OCI-M2 (cell line): Measurements from ENCODE around the gene LYPD5.
"Not testable (repeated sequence)": the region's sequence is repeated elsewhere in the genome, so short reads cannot be mapped to it uniquely, and the experiment has no call there.

ENCODE experiments used
- DNase-seq: peaks from one replicate; lab custom pipeline; 2025; ENCODE audit not compliant: unreplicated experiment; lab: John Stamatoyannopoulos, UW

LYPD5 gene

DNA sequence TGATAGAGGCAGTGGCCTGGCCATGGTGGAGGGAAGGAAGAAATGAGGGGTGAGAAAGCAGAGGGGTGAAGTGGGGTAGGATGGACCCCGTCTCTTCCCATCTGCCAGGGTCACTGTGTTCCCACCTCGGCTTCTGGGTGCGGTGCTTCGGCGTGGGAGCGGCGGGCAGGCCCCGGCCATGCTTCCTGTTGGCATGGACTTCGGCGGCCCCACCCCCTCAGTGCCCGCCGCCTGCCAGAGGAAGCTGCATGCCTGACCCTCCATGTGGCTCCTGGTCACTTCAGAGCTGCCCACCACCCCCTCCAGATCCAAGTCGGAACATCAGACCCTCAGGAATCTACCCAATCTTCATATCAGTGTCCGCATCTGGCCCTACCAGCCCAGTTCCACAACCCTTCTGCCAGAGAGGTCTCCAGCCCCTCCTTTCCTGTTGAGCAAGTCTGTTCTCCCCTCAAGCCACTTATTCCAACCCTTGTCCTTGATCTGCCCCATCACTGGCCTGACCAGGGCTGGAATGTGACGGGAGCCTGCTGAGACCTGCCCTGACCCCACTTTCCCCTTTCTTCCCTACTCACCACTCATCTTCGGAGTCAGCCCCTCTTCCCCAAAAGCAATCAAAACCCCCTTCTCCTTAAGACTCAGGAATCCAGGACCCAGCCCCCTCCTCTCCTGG lies 23.0 kb downstream of the LYPD5 start:
- no peak for DNase-seq

DNA sequence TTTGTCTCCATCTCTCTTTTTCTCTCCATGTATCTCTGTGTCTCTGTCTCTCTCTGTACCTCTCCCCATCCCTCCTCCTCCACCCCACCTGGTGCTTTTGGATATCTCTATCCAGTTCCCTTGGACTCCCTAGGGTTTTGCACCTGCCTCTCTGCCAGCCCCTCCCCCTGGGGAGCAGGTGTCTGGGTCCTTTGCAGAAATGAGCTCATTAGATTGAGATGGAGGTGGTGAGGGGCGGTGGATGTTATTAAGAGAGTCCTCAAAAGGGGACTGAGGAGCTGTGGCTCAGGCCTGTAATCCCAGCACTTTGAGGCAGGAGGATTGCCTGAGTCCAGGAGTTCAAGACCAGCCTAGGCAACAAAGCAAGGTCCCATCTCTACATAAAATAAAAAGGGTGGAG lies 23.6 kb downstream of the LYPD5 start:
- no peak for DNase-seq

DNA sequence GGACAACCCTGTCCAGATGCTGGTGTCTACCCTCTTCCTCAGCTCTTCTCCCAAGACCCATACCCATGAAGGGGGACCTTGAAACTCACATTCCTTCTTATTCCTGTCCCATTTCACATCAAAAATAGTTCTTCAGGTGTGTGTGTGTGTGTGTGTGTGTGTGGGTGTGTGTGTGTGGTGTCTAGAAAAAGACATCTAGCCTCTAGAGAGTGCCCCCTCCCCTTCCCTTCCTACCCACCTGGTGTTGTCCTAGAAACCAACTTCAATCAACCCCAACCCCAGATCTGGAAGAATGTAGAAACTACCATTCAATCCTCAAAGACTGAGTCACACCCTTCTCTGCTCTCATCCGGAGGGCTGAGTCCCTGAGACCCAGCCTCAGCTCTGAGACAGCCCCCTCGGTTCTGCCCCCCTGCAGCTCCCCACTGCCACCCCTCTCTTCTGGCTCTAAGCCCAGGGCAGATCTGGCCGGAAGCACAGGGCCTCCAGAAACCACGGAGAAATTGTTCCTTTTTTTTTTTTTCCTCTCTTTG lies 25.0 kb downstream of the LYPD5 start:
- DNase-seq = peak; percentile 85

DNA sequence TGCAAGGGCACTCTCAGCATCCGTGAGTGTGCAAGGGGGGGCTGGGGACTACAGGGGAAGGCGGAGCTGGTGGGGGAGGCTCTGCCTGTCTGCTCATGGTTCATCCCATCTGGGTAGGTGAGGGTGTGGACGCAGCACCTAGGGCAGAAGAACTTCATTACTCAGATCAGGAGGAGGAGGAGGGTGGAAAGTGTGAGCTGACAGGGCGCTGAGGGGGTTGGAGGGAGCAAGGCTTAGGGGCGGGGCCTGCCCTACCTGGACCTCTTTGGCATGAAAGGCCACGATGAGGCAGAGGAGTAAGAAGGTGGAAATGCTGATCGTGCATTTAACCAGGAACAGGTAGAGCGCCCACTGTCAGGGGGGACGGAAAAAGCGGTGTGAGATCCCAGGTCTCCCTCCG lies 26.0 kb downstream of the LYPD5 start:
- no peak for DNase-seq

DNA sequence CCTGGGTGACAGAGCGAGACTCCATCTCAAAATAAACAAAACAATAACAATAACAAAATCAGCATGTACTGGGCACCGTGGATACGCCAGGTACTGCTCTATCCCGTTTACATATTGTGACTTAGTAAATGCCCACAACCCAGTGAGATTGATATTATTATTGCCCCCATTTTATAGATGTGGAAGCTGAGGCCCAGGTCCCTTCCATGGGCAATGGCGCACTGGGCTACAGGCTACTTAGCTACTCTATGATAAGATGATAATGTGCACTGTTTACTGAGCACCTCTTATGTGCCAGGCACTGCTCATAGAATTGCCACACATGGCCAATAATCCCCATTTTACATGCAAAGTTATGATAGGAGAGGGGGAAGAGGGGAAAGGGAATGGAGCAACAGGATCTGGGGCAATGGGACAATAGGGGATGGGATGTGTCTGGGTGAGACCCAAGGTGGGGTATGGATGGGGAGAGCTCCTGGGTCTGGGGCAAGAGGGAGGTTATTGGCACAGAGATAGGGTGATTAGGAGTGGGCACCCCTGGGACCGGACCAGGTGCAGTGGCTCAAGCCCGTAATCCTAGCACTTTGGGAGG lies 26.9 kb downstream of the LYPD5 start:
- DNase-seq = no peak

DNA sequence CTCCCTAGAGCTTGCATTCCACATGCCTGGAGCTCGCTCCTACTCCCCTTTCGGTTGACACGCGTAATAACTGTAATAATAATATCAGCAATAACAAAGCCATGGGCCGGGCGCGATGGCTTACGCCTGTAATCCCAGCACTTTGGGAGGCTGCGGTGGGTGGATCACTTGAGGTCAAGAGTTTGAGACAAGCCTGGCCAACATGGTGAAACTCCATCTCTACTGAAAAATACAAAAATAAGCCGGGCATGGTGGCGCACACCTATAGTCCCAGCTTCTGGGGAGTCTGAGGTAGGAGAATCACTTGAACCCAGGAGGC lies 27.3 kb downstream of the LYPD5 start:
- DNase-seq = not testable (repeated sequence)

DNA sequence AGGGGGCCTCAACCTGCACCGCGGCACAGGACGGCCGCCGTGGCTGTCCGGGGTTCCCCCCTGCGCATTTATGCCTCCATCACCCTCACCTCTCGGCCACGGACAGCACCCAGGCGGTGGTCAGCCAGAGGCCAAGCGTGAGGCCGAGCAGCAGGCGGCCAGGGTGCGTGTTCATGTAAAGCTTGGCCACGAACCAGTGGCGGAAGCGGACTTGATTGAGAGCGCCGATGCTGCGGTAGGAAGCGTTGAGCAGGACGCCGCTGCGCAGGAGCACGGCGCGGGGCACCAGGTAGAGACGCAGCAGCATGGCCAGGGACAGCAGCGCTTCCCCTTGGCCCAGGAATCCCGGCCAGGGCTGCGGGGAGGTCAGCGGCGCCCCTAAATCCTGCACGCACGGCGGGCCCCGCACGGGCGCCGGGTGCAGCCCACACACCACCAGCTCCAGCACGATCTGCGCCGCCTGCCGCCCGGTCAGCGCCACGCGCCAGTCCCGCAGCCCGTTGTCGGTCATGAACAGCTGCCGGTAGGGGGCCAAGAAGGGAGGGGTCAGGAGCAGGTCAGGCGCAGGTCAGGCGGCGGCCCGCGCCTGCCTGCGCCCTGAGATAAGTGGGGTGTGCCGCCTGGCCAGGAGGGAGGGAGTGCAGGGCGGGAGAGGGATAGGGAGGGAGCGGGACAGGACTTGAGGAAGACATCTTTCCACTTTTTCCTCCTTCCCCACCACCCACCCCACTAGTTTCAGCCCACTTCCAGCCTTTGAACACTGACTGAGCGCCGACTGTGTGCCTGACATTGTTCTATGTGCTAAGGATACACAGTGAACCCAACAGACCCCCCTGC lies 27.9 kb downstream of the LYPD5 start:
- peak; percentile 62 for DNase-seq

DNA sequence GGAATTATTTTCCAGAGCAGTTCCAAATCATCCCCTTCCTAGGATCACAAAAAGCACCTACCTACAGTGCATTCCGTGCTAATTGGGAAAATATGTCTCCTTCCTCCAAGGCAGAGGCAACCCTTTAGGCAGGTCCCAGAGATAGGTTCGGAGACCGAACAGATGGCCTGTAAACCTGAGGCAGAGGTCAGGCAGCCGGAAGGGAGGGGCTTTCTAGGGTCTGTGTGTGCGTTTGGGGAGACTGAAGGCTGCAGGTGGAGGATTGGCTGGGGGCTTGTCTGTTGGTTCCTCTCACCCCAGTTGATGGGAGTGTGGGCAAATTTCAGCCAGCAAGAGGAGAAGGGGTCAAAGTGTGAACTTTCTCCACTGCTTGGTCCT lies 28.5 kb downstream of the LYPD5 start:
- no peak for DNase-seq

DNA sequence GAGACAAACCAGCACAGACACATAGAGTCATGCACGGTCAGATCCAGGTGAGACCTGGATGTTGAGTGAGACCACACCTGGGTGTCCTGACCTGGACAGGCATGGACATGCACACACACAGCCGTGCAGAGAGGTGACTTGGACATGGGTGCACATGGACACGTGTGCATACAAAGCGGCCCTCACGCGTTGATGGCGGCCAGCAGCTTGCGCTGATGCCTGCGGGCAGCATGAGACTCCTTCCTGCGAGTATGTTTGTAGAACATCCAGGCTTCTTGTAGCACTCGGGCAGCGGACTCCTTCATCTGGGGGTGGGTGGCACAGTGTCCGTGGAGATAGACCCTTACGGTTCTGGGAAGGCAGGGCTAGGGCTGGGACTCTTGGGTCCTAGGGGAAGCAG lies 33.0 kb downstream of the LYPD5 start:
- no peak for DNase-seq

DNA sequence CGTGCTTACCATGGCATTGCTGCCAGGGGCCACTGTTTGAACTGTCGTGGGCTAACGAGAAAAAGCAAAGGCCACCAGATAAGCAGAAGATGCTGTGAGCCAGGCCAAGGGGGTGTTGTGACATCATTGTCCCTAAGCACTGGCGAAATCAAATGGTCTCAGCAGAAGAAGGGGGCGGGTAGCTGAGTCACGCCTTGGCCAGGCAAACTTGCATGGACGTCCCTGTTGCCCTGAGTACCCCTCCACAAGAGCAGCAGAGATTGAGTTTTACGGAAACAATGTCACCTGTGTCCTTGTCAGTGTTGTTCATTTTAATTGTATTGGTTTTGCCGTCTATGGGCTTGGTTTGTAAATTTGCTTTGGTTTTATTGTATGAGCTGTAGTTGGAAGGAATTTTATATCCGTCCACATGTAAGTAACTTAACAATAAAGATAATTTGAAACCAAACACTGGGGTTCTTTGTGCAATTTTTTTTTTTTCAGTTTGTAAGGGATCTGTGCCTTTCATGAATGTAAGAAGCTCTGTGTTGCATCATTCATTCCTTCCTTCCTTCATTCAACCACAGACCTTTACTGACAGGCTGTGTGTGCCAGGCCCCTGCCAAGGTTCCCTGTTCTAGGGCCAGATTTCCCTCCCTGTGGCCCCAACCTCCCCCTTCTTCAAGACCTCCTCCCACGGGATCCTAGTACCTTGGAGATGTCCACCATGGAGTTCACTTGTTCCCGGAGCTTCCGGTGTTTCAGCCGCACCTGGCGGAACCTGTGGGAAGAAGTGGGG lies 33.8 kb downstream of the LYPD5 start:
- no peak for DNase-seq

DNA sequence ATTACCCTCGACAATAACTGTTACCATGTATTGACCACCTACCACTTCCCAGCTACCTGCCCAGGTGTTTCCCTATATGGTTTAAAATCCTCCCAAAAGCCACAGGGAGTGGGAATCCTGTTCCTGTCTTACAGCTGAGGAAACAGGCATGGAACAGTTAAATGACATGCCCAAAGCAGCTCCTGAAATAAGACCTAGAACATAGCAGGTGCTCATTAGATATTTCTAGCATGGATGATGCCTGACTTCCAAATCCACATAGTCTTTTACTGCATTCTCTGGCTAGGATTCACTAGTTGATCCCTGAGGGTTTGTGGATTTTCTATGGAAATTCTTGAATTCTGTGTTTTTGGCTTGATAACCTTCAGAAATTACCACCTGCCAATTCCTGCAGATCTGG lies 34.4 kb downstream of the LYPD5 start:
- no peak for DNase-seq

DNA sequence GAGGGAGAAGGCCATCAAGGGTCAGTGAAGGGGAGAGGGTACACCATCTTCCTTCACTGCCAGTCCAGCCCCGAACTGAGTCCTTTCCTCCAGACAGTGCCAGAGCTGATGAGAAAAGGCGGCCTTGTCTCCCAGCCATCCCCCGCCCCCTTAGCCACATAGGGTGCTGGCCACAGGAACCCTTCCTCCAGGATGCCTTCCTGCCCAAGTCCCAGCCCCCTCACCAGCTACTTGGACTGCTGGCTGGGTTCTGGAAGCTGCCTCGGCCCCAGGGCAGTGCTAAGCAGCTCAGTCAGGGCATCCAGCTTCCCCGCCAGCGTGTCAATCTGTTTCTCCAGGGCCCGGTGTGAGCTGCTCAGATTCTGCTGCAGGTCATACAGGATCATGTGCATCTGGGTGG lies 34.9 kb downstream of the LYPD5 start:
- DNase-seq = no peak

DNA sequence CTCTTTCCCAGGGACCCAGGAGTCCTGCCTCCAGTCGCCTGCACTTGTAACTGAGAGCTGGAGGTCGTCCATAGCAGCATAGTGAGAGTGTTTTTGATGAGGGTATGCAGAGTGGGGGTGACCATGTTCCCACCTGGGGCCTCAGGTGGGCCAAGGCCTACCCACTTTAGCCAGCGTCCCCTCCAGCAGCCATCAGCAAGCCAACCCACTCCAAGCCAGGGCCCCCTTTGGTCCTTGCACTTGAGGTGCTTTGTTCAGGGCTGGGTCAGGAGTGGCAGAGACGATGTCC lies 35.5 kb downstream of the LYPD5 start:
- DNase-seq = no peak

DNA sequence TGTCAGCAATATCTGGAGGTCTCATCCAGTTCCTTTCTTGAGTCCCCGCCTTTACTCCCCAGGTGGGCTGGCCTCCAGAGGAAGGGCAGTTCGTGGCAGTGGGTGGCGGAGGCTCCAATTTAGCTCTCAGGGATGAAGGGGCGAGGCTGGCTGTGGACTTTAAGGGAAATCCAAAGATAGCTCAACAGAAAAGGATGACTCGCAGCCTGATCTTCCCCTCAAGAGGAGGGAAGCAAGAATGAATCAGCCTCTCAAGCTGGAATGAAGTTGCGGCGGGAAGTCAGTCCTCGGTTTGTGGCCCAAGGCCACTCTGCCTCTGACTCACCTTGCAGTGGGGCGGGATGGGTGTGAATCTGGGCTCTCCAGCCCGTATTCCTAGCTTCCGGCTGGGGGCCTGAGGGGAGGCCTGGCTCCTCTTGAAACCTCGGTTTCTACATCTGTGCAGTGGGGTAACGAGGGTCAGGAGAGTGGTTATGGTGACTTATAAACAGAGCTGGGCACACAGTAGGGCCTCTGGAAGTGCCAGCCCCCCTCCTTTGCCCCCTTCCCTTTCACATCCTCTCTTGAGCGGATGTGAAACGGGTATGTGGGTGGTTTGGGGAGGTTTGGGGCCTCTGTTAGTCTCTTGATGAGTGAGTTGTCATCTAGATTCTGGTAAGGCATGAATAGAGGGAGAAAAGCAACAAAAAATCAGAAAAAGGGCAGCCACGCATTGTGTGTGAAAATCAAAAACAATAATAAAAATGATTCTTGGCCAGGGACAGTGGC lies 37.0 kb downstream of the LYPD5 start:
- DNase-seq = no peak

DNA sequence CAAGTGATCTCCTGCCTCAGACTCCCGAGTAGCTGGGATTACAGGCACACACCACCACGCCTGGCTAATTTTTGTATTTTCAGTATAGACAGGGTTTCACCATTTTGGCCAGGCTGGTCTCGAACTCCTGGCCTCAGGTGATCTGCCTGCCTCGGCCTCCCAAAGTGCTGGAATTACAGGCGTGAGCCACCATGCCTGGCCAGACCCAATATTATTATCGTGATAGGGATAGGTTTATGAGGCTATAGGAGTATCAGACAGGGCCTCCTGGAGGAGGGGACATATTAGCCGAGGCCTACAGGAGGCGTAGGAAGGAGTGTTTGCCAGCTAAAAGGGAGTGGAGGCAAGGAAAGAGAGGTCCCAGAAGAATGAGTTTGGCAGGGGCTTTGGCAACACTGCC lies 37.6 kb downstream of the LYPD5 start:
- not testable (repeated sequence) for DNase-seq

DNA sequence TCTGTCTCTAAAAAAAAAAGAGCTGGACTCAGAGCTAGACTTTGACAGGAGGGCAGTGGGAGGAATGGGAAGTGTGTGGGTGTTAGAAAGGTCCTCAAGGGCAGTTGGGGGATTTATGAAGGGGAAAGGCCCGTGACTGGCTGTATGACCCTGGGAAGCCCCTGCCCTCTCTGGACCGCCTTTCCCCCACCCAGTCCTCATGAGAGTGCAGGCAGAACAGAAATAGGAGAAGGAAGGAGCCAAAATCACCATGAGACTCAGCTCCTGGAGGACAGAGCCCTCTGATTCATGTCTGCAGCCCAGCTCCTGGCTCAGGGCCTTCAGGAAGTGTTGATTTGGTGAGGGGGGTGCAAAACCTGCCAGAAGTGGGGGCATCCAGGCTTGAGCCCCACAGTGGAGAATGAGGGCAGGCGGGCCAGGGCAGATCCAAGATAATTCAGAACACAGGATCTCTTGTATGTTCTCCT lies 38.7 kb downstream of the LYPD5 start:
- DNase-seq = no peak

DNA sequence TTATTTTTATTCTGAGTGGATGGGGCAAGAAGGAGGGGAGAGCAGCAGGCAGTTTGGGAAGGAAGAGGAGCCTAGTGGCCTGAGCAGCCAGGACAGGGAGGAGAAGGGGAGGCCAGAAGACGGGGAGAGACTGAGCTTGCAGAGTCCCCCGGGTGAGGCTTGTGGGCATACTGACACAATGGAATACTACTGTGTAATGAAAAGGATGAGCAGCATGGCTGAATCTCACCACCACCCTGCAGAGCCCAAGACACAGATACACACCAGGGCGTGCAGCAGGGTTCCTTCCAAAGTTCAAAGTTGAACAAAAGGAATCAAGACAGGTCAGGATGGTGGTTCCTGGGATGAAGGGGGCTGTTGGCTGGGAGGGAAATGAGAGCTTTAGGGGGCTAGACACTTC lies 39.4 kb downstream of the LYPD5 start:
- DNase-seq = no peak

DNA sequence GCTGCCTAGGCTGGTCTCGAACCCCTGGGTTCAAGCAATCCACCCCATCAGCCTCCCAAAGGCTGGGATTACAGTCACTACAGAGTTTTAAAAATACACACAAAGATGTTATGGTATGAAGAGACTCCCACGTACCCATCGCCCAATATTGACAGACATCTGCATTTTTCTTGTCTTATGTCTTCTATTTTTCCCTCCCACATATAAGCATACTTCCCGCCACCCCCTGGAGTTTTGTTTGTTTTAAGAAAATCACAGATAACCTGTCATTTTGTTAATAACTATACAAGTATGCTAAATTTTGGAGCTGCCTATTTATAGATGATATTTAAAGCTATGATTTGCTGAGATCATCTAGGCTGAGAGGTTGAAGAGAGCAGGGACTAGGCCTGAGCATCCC lies 41.3 kb downstream of the LYPD5 start:
- DNase-seq = no peak

DNA sequence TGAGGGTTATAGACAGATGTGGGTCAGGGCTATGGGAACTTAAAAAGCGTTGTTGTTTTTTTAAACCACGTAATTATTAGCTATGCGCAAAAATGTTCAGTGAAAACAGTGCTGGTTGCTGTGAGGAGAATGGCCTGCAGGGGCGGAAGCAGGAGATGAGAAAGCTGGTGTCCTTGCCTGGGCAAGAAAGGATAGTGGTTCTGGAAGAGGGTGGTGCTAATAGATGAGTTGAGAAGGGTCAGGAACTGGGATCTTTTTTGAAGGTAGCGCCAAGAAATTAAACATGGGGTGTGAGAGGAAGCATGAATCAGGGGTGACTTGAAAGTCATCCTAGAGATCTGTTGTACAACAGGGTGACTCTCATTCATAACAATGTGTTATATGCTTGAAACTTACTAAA lies 42.7 kb downstream of the LYPD5 start:
- DNase-seq = no peak

DNA sequence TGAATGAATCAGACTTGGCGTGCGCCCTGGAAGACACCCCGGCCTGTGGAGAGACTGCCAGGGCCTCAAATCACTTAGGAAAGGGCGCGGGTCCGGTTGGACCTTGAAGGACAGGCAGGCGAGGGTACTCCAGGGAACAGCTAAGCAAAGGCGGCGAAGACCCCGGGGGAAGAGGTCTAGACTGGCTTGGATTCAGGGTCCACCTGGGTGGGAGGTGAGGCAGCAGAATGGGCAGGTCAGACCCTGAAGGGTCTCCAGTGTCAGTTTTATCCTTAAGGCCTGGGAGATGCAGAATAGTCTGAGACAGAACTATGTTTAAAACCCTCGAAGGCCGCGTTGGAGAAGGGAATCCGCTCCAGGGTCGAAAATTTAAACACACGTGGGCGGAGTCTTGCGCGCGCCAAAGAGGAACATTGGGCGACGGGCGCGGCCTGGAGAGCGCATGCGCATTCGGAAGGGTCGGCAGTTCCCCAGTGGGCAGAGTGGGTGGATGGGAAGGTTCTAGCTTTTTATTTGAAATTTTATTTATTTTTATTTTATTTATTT lies 46.9 kb downstream of the LYPD5 start:
- peak; percentile 48 for DNase-seq
